Measurements from ENCODE around the gene GPS1.

The GPS1 gene

GRCh38 chr17:82058855-82059249 is 7.2 kb downstream of the GPS1 start:
- no peak for DNase-seq (ENCODE audit: low read depth in 3 of 3)

- no peak for DNase-seq (ENCODE audit: low read depth in 3 of 3)
Observed at GRCh38 chr17:82059272-82060000, 7.7 kb downstream of the GPS1 start.

- DNase-seq (ENCODE audit: low read depth in 3 of 3) = no peak
Observed at GRCh38 chr17:82060001-82060380, 8.3 kb downstream of the GPS1 start.

GRCh38 chr17:82060614-82061013 is 8.9 kb downstream of the GPS1 start:
- no peak for DNase-seq (ENCODE audit: low read depth in 3 of 3)

- no peak for DNase-seq (ENCODE audit: low read depth in 3 of 3)
Observed at GRCh38 chr17:82061047-82061925, 9.6 kb downstream of the GPS1 start.

- DNase-seq (ENCODE audit: low read depth in 3 of 3) = no peak
Observed at GRCh38 chr17:82062076-82062983, 10.6 kb downstream of the GPS1 start.

- no peak for DNase-seq (ENCODE audit: low read depth in 3 of 3)
Observed at GRCh38 chr17:82062984-82063368, 11.3 kb downstream of the GPS1 start.

GRCh38 chr17:82063424-82064415 is 12.0 kb downstream of the GPS1 start:
- no peak for DNase-seq (ENCODE audit: low read depth in 3 of 3)

GRCh38 chr17:82064433-82065192 is 12.9 kb downstream of the GPS1 start:
- DNase-seq (ENCODE audit: low read depth in 3 of 3) = no peak

- no peak for DNase-seq (ENCODE audit: low read depth in 3 of 3)
Observed at GRCh38 chr17:82065193-82065637, 13.5 kb downstream of the GPS1 start.

- DNase-seq (ENCODE audit: low read depth in 3 of 3) = peak; percentile 51 to 60 (median 53)
Observed at GRCh38 chr17:82065638-82066303, 14.1 kb downstream of the GPS1 start, which contains the start of gene DUS1L. Gene DUS1L (minus strand): TSS chr17:82065804. CDS start chr17:82065059, 745 bp downstream.

- no peak for DNase-seq (ENCODE audit: low read depth in 3 of 3)
Observed at GRCh38 chr17:82070611-82071010, 18.9 kb downstream of the GPS1 start.

- no peak for DNase-seq (ENCODE audit: low read depth in 3 of 3)
Observed at GRCh38 chr17:82072827-82073226, 21.1 kb downstream of the GPS1 start.

GRCh38 chr17:82073446-82073845 is 21.7 kb downstream of the GPS1 start:
- no peak for DNase-seq (ENCODE audit: low read depth in 3 of 3)

GRCh38 chr17:82076018-82076784 is 24.5 kb downstream of the GPS1 start:
- no peak for DNase-seq (ENCODE audit: low read depth in 3 of 3)

GRCh38 chr17:82076785-82077591 is 25.3 kb downstream of the GPS1 start:
- no peak for DNase-seq (ENCODE audit: low read depth in 3 of 3)

GRCh38 chr17:82077617-82078358 is 26.1 kb downstream of the GPS1 start:
- no peak for DNase-seq (ENCODE audit: low read depth in 3 of 3)
